Lung (tissue), 12 donors: Measurements from ENCODE around the gene GAB3. TPM values are rescaled to one million over a fixed set of nuclear protein-coding genes. Genes with fewer than 3 reads are reported as not detected.
A peak's percentile ranks its signal among the peaks of the same experiment; 100 is the strongest.
"Not testable (repeated sequence)": the region's sequence is repeated elsewhere in the genome, so short reads cannot be mapped to it uniquely, and the experiment has no call there.

Experiments used
- ATAC-seq: fragments of 200-7000 bp; cut with Tn5 transposase; one replicate; pipeline ENCODE4 v1.9.1; 2020; ENCODE audit warnings: moderate number of reproducible peaks; ENCODE audit not compliant: insufficient read depth, low FRiP score
- DNase-seq, 3 donors: peaks; one replicate each; pipeline ENCODE4 v3.0.0-alpha.2; 2013 to 2017
- H3K27ac ChIP-seq, 2 donors: one replicate each; pipeline ENCODE4 v1.5.1; 2013; ENCODE audit warnings: mild to moderate bottlenecking in 2 of 2, moderate library complexity in 2 of 2, control low read depth in 1 of 2, inconsistent platforms in 1 of 2, low read depth in 1 of 2, low read length in 1 of 2
- H3K27me3 ChIP-seq, 3 donors: one replicate each; pipeline ENCODE4 v1.5.1; 2013; ENCODE audit warnings: low read length in 2 of 3; ENCODE audit not compliant: control insufficient read depth in 3 of 3, insufficient read depth in 3 of 3
- H3K36me3 ChIP-seq, 4 donors: one replicate each; pipeline ENCODE4 v1.5.1; 2013; ENCODE audit warnings: low read length in 4 of 4, mild to moderate bottlenecking in 1 of 4, moderate library complexity in 1 of 4; ENCODE audit not compliant: control insufficient read depth in 4 of 4, insufficient read depth in 4 of 4
- H3K4me1 ChIP-seq, 5 donors: one replicate each; pipeline ENCODE4 v1.5.1; 2013; ENCODE audit warnings: low read length in 5 of 5, mild to moderate bottlenecking in 2 of 5, moderate library complexity in 1 of 5; ENCODE audit not compliant: control insufficient read depth in 5 of 5, insufficient read depth in 5 of 5
- H3K4me3 ChIP-seq: one replicate; pipeline ENCODE4 v1.5.1; 2013; ENCODE audit warnings: mild to moderate bottlenecking, control low read depth, moderate library complexity
- H3K9ac ChIP-seq, 2 donors: one replicate each; pipeline ENCODE4 v1.5.1; 2013; ENCODE audit warnings: low read length in 2 of 2, control low read depth in 1 of 2; ENCODE audit not compliant: insufficient read depth in 1 of 2
- H3K9me3 ChIP-seq, 4 donors: one replicate each; pipeline ENCODE4 v1.5.1; 2013; ENCODE audit warnings: low read length in 3 of 4, mild to moderate bottlenecking in 1 of 4, moderate library complexity in 1 of 4; ENCODE audit not compliant: control insufficient read depth in 4 of 4, insufficient read depth in 3 of 4
- CTCF ChIP-seq: IDR thresholded peaks from 2 replicates; pipeline ENCODE4 v1.5.1; 2012; ENCODE audit warnings: mild to moderate bottlenecking; ENCODE audit errors: control extremely low read depth, extremely low read depth
- WGBS, 2 donors: extraction: QIAGEN DNeasy Blood & Tissue Kit; methylation state at CpG; one replicate each; pipeline ENCODE4 v1.1.7; 2013; 5-methylcytosine and 5-hydroxymethylcytosine counted together
- polyA plus RNA-seq, 2 donors: library from polyadenylated mRNA; stranded (reverse); fragments of 200-250 nt; gene quantifications; one replicate each; pipeline ENCODE4 v1.2.1, GENCODE V29; 2013
- total RNA-seq, 2 donors: library from RNA; depleted of rRNA in 1 of 2; stranded (reverse); fragments of >200 nt in 1 of 2; gene quantifications; one replicate each; pipeline ENCODE4 v1.2.1, GENCODE V29; 2014 to 2021
- donor health status: control.
- donor health status: control.
- donor health status: Bipolar disorder and iron deficiency.
- donor health status: healthy.
- donor health status: DM: yes; HTN: yes; CAD: no.

GAB3 gene
- total and polyA plus RNA-seq, 4 donors: 4.4 to 12.8 (median 10.2) TPM

GRCh38 chrX:154695911-154696675, 54.8 kb downstream of the GAB3 start:
- H3K36me3 ChIP-seq: peaks cover 0 to 7% (median 2%) of the 10 kb centered on the region in 4 donors
- ATAC-seq (no peak), DNase-seq (peak in 2 of 3 donors; percentile 56 to 76)
- no peaks in the 10 kb centered on the region for H3K27me3 ChIP-seq
- peak overlapping the region in 1 of 2 donors; percentile 53 for H3K27ac ChIP-seq
- H3K9ac ChIP-seq: no peak overlapping the region
- WGBS, 2 donors: 67 to 91% methylated on average over 8 of the region's 8 CpGs
- no peak overlapping the region for H3K4me3 ChIP-seq
- no peak for TF ChIP-seq CTCF
- peaks cover 0 to 15% (median 0%) of the 10 kb centered on the region in 5 donors for H3K4me1 ChIP-seq
- H3K9me3 ChIP-seq: no peaks in the 10 kb centered on the region

GRCh38 chrX:154693394-154693793, 57.5 kb downstream of the GAB3 start:
- H3K4me3 ChIP-seq: no peak overlapping the region
- 89 to 95% methylated on average over 3 of the region's 3 CpGs for WGBS, 2 donors
- H3K4me1 ChIP-seq: peaks cover 0 to 15% (median 0%) of the 10 kb centered on the region in 5 donors
- DNase-seq (no peak), ATAC-seq (no peak)
- H3K9me3 ChIP-seq: no peaks in the 10 kb centered on the region
- H3K27me3 ChIP-seq: no peaks in the 10 kb centered on the region
- H3K27ac ChIP-seq: no peak overlapping the region
- no peak overlapping the region for H3K9ac ChIP-seq
- H3K36me3 ChIP-seq: peaks cover 0 to 4% (median 1%) of the 10 kb centered on the region in 4 donors
- no peak for TF ChIP-seq CTCF

- H3K4me1 ChIP-seq, H3K9me3 ChIP-seq, H3K27ac ChIP-seq, H3K27me3 ChIP-seq, H3K36me3 ChIP-seq, H3K9ac ChIP-seq, DNase-seq, ATAC-seq, H3K4me3 ChIP-seq: not testable (repeated sequence)
- 86 to 97% methylated on average over 2 of the region's 2 CpGs for WGBS, 2 donors
Measured at GRCh38 chrX:154690438-154690837, 60.4 kb downstream of the GAB3 start.

GRCh38 chrX:154672084-154672483, 78.8 kb downstream of the GAB3 start:
- DNase-seq, H3K4me1 ChIP-seq, ATAC-seq, H3K27ac ChIP-seq, H3K36me3 ChIP-seq, H3K4me3 ChIP-seq, H3K27me3 ChIP-seq, H3K9ac ChIP-seq: not testable (repeated sequence)
- H3K9me3 ChIP-seq: peaks cover 0 to 12% (median 2%) of the 10 kb centered on the region in 4 donors

- not testable (repeated sequence) for ATAC-seq, H3K4me1 ChIP-seq, H3K36me3 ChIP-seq, H3K9ac ChIP-seq, H3K27ac ChIP-seq, H3K4me3 ChIP-seq, H3K27me3 ChIP-seq, DNase-seq
- peaks cover 0 to 12% (median 2%) of the 10 kb centered on the region in 4 donors for H3K9me3 ChIP-seq
- WGBS, 2 donors: 67 to 72% methylated on average over 6 to 8 of the region's 8 CpGs
Measured at GRCh38 chrX:154670848-154671247, 80.0 kb downstream of the GAB3 start.
